AG09319 (cell line): ENCODE measurements around the gene ARHGAP8.

Experiments used
- DNase-seq: peaks from one replicate; pipeline ENCODE4 v3.0.0-alpha.2; 2010; ENCODE audit warnings: low read depth; ENCODE audit errors: extremely low read depth
- TF ChIP-seq, protein P1 (sequence below): IDR thresholded peaks from 2 replicates; pipeline ENCODE4 v1.5.1; 2011; ENCODE audit warnings: low read depth, mild to moderate bottlenecking, inconsistent platforms, low read length, moderate library complexity

ARHGAP8 gene

DNA sequence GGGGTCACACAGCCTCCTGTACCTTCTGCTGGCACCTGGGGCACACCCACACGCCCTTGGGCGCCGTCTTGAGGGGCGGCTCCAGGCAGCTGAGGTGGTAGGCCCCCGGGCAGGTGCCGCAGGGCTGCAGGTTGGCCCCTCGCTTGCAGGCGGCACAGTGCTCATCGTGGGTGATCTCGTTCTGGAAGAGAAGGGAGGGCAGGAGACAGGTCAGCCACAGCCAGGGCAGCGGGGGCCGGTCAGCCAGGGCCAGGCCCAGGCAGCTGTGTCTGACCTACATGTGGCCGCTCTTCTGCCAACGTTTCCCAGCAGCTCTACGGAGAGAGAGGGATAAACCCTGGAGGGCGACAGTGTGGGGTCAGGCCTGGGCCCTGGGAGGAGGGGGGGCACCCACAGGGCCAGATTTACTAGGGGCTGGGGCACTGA, 135.6 kb downstream of the ARHGAP8 start:
- no peak for DNase-seq
- TF ChIP-seq, protein P1, sequence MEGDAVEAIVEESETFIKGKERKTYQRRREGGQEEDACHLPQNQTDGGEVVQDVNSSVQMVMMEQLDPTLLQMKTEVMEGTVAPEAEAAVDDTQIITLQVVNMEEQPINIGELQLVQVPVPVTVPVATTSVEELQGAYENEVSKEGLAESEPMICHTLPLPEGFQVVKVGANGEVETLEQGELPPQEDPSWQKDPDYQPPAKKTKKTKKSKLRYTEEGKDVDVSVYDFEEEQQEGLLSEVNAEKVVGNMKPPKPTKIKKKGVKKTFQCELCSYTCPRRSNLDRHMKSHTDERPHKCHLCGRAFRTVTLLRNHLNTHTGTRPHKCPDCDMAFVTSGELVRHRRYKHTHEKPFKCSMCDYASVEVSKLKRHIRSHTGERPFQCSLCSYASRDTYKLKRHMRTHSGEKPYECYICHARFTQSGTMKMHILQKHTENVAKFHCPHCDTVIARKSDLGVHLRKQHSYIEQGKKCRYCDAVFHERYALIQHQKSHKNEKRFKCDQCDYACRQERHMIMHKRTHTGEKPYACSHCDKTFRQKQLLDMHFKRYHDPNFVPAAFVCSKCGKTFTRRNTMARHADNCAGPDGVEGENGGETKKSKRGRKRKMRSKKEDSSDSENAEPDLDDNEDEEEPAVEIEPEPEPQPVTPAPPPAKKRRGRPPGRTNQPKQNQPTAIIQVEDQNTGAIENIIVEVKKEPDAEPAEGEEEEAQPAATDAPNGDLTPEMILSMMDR: no peak

DNA sequence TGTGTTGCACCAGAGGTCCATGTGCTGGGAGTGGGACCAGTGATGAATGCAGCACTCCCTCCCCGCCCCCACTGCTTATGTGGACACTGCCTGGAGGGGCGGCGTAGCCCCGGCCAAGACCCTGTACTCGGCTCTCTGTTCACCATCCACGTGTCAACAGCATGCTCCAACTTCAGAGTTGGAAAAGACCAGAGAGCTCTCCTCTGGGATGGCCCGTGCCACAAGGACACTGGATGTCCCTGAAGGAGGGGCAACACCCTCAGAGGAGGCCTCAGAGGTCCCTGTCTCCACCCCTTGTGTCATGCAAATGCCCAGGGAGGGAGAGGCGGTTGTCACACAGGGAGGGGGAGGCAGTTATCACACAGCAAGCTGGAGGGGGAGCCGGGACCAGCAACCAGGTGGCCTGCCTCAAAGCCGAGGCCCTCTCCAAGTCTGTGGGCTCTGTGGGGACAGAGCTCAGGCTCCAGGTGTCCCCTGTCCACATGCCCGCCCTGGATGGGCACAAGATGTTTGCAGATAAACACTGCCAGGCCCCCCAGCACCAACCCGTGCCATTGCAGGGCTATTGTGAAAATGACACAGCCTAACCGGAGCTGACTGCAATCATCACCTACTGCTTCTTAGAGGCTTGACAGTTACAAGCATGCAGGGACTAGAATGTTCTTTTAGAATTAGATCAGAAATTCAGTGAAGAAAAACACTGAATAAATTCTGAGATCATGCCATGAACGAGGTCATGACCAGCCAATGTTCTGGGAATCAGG, 136.3 kb downstream of the ARHGAP8 start:
- TF ChIP-seq, protein P1: no peak
- no peak for DNase-seq

DNA sequence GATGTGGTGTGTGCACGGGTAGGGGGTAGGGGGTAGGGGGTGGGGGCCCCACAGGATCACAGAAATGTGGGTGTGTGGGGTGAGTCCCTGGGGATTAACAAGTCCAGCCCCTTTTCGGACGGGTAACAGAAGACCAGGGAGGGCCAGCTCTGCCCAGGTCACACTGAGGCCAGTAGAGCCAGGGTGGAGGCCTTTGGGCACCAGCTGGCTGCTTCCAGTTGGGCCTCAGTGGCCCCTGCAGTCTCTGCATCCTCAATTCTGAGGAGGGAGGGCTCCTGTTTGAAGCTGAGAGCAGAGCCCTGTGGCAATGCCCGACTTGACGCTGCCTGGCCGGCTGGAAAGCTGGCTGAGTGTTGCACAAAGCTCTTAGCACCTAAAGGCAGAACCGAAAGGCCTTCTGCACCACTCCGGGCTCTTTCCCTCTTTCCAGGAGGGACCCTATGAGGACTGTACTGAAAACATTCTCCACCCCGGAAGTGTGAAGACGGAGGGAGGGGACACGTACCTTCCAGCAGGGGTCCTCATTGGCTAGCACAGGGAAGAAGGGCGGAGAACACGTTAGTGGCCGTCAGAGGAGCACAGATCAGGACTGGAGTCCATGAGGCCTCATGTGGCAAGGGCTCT, 137.0 kb downstream of the ARHGAP8 start:
- TF ChIP-seq, protein P1: peak; percentile 1; the same call in 1 of the 2 replicates
- DNase-seq: no peak

DNA sequence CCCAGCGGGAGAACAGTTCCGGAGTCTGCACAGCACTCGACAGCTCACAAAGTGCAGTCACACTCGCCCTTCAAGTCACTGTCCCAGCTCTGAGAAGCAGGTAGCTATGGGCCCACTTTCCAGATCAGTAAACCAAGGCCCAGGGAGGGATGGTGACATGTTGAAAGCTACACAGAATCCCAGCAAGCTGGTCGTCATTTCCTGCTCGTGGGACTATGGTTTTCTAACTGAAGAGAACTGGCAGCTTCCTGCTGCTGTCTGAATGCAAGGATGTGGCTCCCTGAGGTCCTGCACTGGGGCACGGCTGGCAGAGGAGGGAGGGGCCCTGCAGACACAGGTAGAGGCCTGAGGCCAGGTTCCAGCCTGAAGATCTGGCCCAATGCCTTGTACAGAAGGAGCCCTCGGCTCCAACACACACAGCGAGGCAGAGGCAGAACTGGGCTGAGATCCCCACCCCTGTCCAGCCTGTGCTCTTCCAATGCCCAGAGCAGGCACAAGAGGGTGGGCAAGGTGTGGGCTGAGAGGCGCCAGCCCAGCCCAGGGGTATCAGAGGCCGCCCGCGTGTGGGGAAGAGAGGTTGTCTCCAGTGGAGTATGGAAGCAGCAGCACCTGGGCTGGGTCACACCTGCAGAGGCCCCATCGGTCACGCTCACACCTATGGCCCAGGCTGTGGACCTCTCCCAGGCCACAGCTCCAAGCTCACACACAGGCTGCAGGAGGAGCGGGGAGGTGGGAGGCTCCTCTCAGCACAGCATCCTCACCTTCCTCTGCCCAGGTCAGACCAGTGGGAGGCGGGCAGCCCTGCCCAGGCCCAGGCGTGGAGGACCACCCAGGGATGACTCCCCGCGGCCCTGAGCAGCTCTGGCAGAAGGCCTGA, 138.3 kb downstream of the ARHGAP8 start:
- TF ChIP-seq, protein P1: no peak

DNA sequence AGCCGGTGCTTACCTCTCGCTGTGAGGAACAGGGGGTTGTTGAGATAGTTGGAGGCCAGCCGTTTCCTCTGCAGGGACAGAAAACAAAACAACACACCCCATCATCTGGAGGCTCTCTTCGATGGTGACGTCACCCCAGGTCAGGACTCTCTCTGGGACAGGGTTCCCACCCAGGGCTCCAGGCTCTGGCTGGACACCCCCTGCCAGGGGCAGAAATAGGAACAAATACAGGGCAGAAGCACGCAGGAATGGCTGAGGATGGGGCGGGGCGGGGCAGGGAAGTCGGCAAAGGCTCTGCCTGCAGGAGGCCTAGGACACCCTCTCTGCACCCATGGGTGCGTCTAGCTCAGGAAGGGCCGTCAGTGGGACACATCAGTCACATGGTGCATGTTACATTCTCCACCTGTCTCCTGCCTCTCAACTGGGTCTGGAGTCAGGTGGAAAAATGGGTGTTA, 138.9 kb downstream of the ARHGAP8 start:
- TF ChIP-seq, protein P1: no peak
- DNase-seq: no peak

More for the DNA sequence above, 138.3 kb downstream of the ARHGAP8 start:
- no peak for DNase-seq

DNA sequence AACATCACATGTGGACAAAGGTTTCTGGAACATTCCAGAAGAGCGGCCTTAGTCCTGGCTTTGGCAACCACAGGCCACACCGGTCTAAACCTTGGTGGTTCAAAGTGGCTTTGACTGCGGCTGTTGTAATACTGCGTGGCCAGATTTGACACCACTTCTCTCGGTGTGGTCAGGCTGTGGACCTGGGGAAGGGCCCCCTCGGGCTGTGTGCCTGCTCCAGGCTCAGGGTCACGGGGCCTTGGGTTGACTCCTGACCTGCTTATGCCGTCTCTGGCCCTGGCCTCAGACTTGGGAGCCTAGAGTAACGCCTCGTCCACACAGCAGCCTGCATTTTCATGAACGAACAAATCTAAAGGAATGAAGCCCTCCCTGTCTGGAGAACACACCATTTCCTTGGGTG, 139.4 kb downstream of the ARHGAP8 start:
- no peak for DNase-seq
- TF ChIP-seq, protein P1: no peak
